MCF 10A (cell line): ENCODE data around the gene LYSMD3. TPM values are rescaled to one million over a fixed set of nuclear protein-coding genes. Genes with fewer than 3 reads are reported as not detected.

Experiments used
- BruUV-seq: library from RNA; stranded (reverse); fragments of 400-500 nt; replicated peaks from 2 replicates; lab custom pipeline; 2021; lab: Mats Ljungman, UMichigan
- CTCF ChIA-PET: fragments of 300-600 bp; sonication (Branson Sonifier 250); formaldehyde crosslinking; extraction: SDS; loops from one replicate; lab custom pipeline; 2021; ENCODE audit warnings: antibody characterized with exemption, inconsistent platforms; lab: Yijun Ruan, JAX
- POLR2A ChIA-PET: fragments of 300-600, 350-650 bp; sonication (Branson Sonifier 250); formaldehyde crosslinking; extraction: SDS; loops from one replicate; lab custom pipeline; 2020; ENCODE audit warnings: antibody characterized with exemption, inconsistent platforms; lab: Yijun Ruan, JAX
- DNase-seq: peaks from one replicate; pipeline ENCODE4 v3.0.0-alpha.2; 2018; ENCODE audit not compliant: unreplicated experiment
- H3K27ac Mint-ChIP-seq: one replicate; pipeline ENCODE4 v1.8.0; 2022; ENCODE audit warnings: mild to moderate bottlenecking, low read depth, mixed read lengths; ENCODE audit not compliant: unreplicated experiment
- H3K27me3 Mint-ChIP-seq: one replicate; pipeline ENCODE4 v1.8.0; 2022; ENCODE audit warnings: mixed read lengths; ENCODE audit not compliant: insufficient read depth, unreplicated experiment
- H3K36me3 Mint-ChIP-seq: one replicate; pipeline ENCODE4 v1.8.0; 2022; ENCODE audit warnings: mild to moderate bottlenecking, moderate library complexity, mixed read lengths; ENCODE audit not compliant: insufficient read depth, unreplicated experiment
- H3K4me1 Mint-ChIP-seq: one replicate; pipeline ENCODE4 v1.8.0; 2022; ENCODE audit warnings: mixed read lengths; ENCODE audit not compliant: insufficient read depth, unreplicated experiment
- H3K4me3 Mint-ChIP-seq: one replicate; pipeline ENCODE4 v1.8.0; 2022; ENCODE audit warnings: mild to moderate bottlenecking, moderate library complexity, mixed read lengths; ENCODE audit not compliant: unreplicated experiment
- H3K9me3 Mint-ChIP-seq: one replicate; pipeline ENCODE4 v1.8.0; 2022; ENCODE audit warnings: mixed read lengths; ENCODE audit not compliant: unreplicated experiment
- CTCF ChIP-seq: fragments of 200-600 bp; IDR thresholded peaks from one replicate; pipeline ENCODE4 v1.8.0; 2022; ENCODE audit warnings: antibody characterized with exemption, mild to moderate bottlenecking; ENCODE audit not compliant: unreplicated experiment
- intact Hi-C: fragments of 100-400 bp; cut with micrococcal nuclease; formaldehyde crosslinking; loops from 2 replicates; pipeline ENCODE4 v1.14.1; 2022
- total RNA-seq: library from RNA; stranded (reverse); gene quantifications from 2 replicates; pipeline ENCODE4 v1.2.3, GENCODE V29; 2022

LYSMD3 gene
- total RNA-seq, 1 experiment from 2014 or later, result 27.4 TPM

GRCh38 chr5:90553711-90554110 lies 24.3 kb upstream of the LYSMD3 start:
- H3K9me3 Mint-ChIP-seq, result no peaks in the 10 kb centered on the region
- intact Hi-C loops, result no loop called here
- DNase-seq, result no peak
- ChIA-PET CTCF (interaction anchor here (0.7 kb wide), 1 partner anchor 1633 kb away, joined by 4 read pairs; no protein-coding TSS in a partner anchor), POLR2A (no interaction called here)
- TF ChIP-seq CTCF, result no peak
- H3K4me3 Mint-ChIP-seq, result no peak overlapping the region
- H3K4me1 Mint-ChIP-seq, result peaks cover 8% of the 10 kb centered on the region
- peaks cover 95% of the 10 kb centered on the region for H3K27me3 Mint-ChIP-seq
- no peak overlapping the region for H3K27ac Mint-ChIP-seq
- no TSS peak for BruUV-seq
- no peaks in the 10 kb centered on the region for H3K36me3 Mint-ChIP-seq

- H3K27me3 Mint-ChIP-seq, result peaks cover 91% of the 10 kb centered on the region
- no TSS peak for BruUV-seq
- H3K27ac Mint-ChIP-seq, result no peak overlapping the region
- ChIA-PET POLR2A (no interaction called here), CTCF (interaction anchor here (1.2 kb wide), 1 partner anchor 52 kb away, joined by 6 read pairs; no protein-coding TSS in a partner anchor)
- intact Hi-C loops, result no loop called here
- no peaks in the 10 kb centered on the region for H3K36me3 Mint-ChIP-seq
- DNase-seq, result no peak
- TF ChIP-seq CTCF, result no peak
- no peaks in the 10 kb centered on the region for H3K4me1 Mint-ChIP-seq
- no peak overlapping the region for H3K4me3 Mint-ChIP-seq
- H3K9me3 Mint-ChIP-seq, result no peaks in the 10 kb centered on the region
Observed at GRCh38 chr5:90551376-90551775, 22.0 kb upstream of the LYSMD3 start.

GRCh38 chr5:90550963-90551362 lies 21.6 kb upstream of the LYSMD3 start:
- Mint-ChIP-seq H3K27ac (no peak overlapping the region), H3K4me1 (no peaks in the 10 kb centered on the region), H3K27me3 (peaks cover 91% of the 10 kb centered on the region), H3K4me3 (no peak overlapping the region), H3K36me3 (no peaks in the 10 kb centered on the region), H3K9me3 (no peaks in the 10 kb centered on the region)
- BruUV-seq, result no TSS peak
- no peak for DNase-seq
- ChIA-PET CTCF (interaction anchor here (0.6 to 1.2 kb wide), 2 partner anchors 53 to 152 kb away, joined by 4 to 6 read pairs; no protein-coding TSS in a partner anchor), POLR2A (no interaction called here)
- intact Hi-C loops, result no loop called here
- no peak for TF ChIP-seq CTCF

GRCh38 chr5:90549729-90550275 lies 20.4 kb upstream of the LYSMD3 start:
- no TSS peak for BruUV-seq
- Mint-ChIP-seq H3K9me3 (no peaks in the 10 kb centered on the region), H3K36me3 (no peaks in the 10 kb centered on the region), H3K4me3 (no peak overlapping the region), H3K4me1 (no peaks in the 10 kb centered on the region), H3K27ac (no peak overlapping the region), H3K27me3 (peaks cover 91% of the 10 kb centered on the region)
- CTCF ChIA-PET, result interaction anchor here (0.7 kb wide), 1 partner anchor 18 kb away, joined by 3 read pairs; no protein-coding TSS in a partner anchor
- DNase-seq, result no peak
- TF ChIP-seq CTCF, result no peak
- POLR2A ChIA-PET, result no interaction called here
- intact Hi-C loops, result no loop called here
